ENCODE data around the gene INHBA. TPM values are rescaled to one million over a fixed set of nuclear protein-coding genes. Genes with fewer than 3 reads are reported as not detected.
A peak's percentile ranks its signal among the peaks of the same experiment; 100 is the strongest.

INHBA gene
- total RNA-seq, 3 donors from 2014 or later (not counting 1 experiment from before 2014, with no cell fraction given): 0.65 TPM; not detected in 2

DNA sequence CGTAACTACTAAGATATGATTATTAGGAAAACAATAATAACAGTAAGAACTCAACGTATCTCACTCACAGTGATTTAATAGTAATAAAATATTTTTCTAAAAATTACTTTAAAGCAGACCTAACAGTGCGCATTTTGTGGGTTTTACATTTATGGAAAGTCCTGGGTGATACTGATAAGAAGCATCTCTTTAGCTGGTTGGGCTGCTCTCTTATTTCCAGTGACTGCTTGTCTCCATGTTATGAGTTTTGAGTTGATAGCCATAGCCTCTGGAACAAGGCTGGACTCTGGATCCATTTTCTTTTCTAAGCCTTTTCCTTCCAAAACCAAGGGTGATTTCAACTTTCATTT is 29.5 kb upstream of the INHBA start:
- DNase-seq (no peak), ATAC-seq (no peak)
- Histone ChIP-seq H3K27ac (ENCODE audit: low read length) (no peak overlapping the region), H3K27me3 (ENCODE audit: control insufficient read depth, insufficient read depth, low read length) (no peaks in the 10 kb centered on the region), H3K4me1 (ENCODE audit: control insufficient read depth, insufficient read depth, low read length) (no peaks in the 10 kb centered on the region), H3K36me3 (ENCODE audit: control insufficient read depth, insufficient read depth, low read length) (no peaks in the 10 kb centered on the region), H3K4me3 (ENCODE audit: low read length) (no peak overlapping the region), H3K9me3 (ENCODE audit: control insufficient read depth, insufficient read depth, low read length) (no peaks in the 10 kb centered on the region)
- TF ChIP-seq, protein P1, sequence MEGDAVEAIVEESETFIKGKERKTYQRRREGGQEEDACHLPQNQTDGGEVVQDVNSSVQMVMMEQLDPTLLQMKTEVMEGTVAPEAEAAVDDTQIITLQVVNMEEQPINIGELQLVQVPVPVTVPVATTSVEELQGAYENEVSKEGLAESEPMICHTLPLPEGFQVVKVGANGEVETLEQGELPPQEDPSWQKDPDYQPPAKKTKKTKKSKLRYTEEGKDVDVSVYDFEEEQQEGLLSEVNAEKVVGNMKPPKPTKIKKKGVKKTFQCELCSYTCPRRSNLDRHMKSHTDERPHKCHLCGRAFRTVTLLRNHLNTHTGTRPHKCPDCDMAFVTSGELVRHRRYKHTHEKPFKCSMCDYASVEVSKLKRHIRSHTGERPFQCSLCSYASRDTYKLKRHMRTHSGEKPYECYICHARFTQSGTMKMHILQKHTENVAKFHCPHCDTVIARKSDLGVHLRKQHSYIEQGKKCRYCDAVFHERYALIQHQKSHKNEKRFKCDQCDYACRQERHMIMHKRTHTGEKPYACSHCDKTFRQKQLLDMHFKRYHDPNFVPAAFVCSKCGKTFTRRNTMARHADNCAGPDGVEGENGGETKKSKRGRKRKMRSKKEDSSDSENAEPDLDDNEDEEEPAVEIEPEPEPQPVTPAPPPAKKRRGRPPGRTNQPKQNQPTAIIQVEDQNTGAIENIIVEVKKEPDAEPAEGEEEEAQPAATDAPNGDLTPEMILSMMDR (IDR thresholded peaks at IDR 0.05): no peak
- H3K4me1 Mint-ChIP-seq: peaks cover 0 to 6% of the 10 kb centered on the region in 2 donors
- H3K4me3 Mint-ChIP-seq: no peak overlapping the region
- no peaks in the 10 kb centered on the region for H3K36me3 Mint-ChIP-seq
- no peak overlapping the region for H3K27ac Mint-ChIP-seq
- peaks cover 9 to 14% of the 10 kb centered on the region in 2 donors for H3K27me3 Mint-ChIP-seq (ENCODE audit: low read depth in 2 of 2)
- WGBS (ENCODE audit: insufficient coverage): 89% methylated on average over 1 of the region's 3 CpGs
- no peaks in the 10 kb centered on the region for H3K9me3 Mint-ChIP-seq
- intact Hi-C loops (cut with micrococcal nuclease): no loop called here

DNA sequence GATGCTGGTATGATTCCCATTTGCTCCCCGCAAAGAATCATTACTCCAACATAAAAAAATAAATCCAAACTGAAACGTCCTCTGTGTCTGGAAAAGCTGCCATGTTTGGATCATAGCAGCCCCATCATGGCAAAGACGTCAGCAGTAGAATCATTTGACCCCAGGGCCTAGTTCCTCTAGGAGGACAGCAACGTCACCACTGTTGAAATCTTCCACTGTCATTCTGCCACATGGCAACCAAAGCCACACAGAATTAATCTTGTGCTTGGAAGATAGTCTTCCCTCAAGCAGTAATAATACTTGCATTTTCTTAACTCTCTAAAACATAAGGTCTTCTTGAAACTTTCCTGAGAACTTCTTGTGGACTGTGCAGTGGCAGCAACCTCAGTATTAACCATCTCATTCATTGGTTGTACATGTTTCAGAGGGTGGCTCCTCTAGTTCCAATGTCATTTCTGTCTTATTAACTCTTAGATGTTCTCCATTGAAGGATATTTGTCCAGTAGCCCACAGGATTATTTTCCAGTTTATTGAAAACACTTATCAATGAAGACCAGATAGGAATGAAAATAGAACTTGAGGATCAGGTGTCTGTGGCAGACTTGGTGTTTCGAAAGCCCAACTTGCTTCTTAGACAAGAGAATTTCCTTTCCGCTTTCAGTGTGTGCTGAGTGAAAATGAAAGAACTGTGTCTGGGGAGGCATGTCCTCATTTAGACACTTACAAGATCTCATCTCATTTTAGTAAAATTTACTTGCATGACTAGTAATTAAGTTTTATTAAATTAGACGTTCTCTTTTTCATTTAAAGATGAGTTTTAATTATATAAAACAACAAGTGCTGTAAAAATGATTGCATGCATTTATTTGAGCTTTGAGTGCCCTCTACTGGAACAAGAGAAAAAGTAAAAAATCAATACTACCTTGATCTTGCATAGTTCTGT is 28.9 kb upstream of the INHBA start:
- Histone ChIP-seq H3K27ac (ENCODE audit: low read length) (no peak overlapping the region), H3K27me3 (ENCODE audit: control insufficient read depth, insufficient read depth, low read length) (no peaks in the 10 kb centered on the region), H3K36me3 (ENCODE audit: control insufficient read depth, insufficient read depth, low read length) (no peaks in the 10 kb centered on the region), H3K4me1 (ENCODE audit: control insufficient read depth, insufficient read depth, low read length) (no peaks in the 10 kb centered on the region), H3K9me3 (ENCODE audit: control insufficient read depth, insufficient read depth, low read length) (no peaks in the 10 kb centered on the region), H3K4me3 (ENCODE audit: low read length) (no peak overlapping the region)
- Mint-ChIP-seq H3K36me3 (no peaks in the 10 kb centered on the region), H3K27me3 (ENCODE audit: low read depth in 2 of 2) (peaks cover 9 to 14% of the 10 kb centered on the region in 2 donors), H3K4me3 (no peak overlapping the region), H3K27ac (no peak overlapping the region), H3K9me3 (no peaks in the 10 kb centered on the region), H3K4me1 (peaks cover 0 to 6% of the 10 kb centered on the region in 2 donors)
- intact Hi-C loops (cut with micrococcal nuclease): no loop called here
- TF ChIP-seq, protein P1 (IDR thresholded peaks at IDR 0.05): no peak
- no peak for DNase-seq
- ATAC-seq: no peak
- WGBS (ENCODE audit: insufficient coverage): 61% methylated on average over 6 of the region's 7 CpGs

DNA sequence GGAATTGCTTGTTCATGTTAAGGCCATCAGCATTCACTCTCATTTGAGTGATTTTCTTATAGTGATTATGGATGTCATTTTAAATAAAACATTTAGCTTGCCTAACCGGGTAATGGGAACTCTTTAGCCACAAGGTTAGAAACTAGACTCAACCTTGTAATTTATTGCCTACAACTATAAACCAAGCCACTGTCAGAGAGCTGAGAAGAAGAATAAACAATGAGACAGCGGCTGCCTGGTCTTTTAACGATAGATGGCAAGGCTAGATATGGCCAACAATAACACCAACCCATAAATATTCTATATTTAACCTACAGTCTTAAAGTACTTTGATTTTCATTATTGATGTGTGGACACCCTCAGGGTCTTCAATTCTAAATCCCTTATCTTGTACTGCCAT is 27.8 kb upstream of the INHBA start:
- Histone ChIP-seq H3K36me3 (ENCODE audit: control insufficient read depth, insufficient read depth, low read length) (no peaks in the 10 kb centered on the region), H3K4me1 (ENCODE audit: control insufficient read depth, insufficient read depth, low read length) (no peaks in the 10 kb centered on the region), H3K9me3 (ENCODE audit: control insufficient read depth, insufficient read depth, low read length) (no peaks in the 10 kb centered on the region), H3K27me3 (ENCODE audit: control insufficient read depth, insufficient read depth, low read length) (no peaks in the 10 kb centered on the region), H3K27ac (ENCODE audit: low read length) (no peak overlapping the region), H3K4me3 (ENCODE audit: low read length) (no peak overlapping the region)
- H3K9me3 Mint-ChIP-seq: no peaks in the 10 kb centered on the region
- intact Hi-C loops (cut with micrococcal nuclease): no loop called here
- H3K27me3 Mint-ChIP-seq (ENCODE audit: low read depth in 2 of 2): peaks cover 6 to 9% of the 10 kb centered on the region in 2 donors
- TF ChIP-seq, protein P1 (IDR thresholded peaks at IDR 0.05): no peak
- no peak overlapping the region for H3K27ac Mint-ChIP-seq
- no peak for DNase-seq
- H3K4me3 Mint-ChIP-seq: peak overlapping the region; percentile 7
- ATAC-seq: no peak
- peaks cover 0 to 6% of the 10 kb centered on the region in 2 donors for H3K4me1 Mint-ChIP-seq
- WGBS (ENCODE audit: insufficient coverage): 0% methylated on average over 1 of the region's 3 CpGs
- H3K36me3 Mint-ChIP-seq: no peaks in the 10 kb centered on the region
